HG03558 (cell line): ENCODE measurements around the gene DDAH1.

Experiments
- ATAC-seq: cut with Tn5 transposase; IDR thresholded peaks from one replicate; pipeline ENCODE4 v1.9.1; 2021; ENCODE audit warnings: moderate number of reproducible peaks; ENCODE audit not compliant: unreplicated experiment; ENCODE audit errors: extremely low read depth

Gene DDAH1

DNA sequence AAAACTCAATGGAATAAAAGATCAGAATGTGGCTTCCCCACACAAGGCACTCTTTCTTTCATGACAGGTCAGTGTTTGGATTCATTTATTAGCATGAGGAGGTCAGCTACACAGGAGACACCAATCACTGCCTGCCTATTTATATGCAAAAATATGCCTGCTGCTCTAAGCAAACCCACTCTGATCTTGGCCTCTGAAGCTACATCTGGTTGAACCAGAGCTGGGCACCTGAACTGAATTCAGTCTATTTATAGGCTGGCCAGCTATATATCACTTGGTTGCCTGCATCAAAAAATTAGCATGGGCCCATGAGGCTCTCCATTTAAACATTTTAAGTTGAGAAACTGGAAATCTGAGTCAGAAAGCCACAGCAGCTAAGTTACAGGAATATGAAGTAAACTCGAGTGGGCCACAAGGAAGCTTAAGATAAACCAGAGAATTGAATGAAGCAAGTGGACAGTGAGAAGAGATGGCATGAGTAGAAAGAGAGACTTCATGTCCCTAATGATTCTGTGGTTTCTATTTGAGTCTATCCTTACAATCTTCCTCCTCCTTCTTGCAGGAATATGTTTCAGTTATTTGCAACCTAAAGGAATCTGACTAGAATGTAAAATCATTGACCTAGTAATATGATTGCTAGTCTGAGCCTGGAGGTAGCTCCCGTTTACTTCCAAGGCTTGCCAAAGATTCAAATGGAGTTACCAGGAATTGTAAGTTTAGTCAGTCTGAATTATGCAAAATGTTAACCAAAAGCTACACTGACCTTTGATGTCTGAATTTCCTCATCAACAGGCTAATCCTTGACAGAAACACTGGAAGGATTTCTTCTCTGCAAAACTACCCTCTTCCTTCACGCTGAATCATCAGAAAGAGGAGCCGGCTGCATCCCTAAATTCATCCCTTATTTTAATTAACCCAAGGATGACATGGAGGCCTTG, 17.7 kb downstream of the DDAH1 start:
- no peak for ATAC-seq

GRCh38 chr1:85445906-85446305, 19.1 kb downstream of the DDAH1 start:
- ATAC-seq, result no peak

DNA sequence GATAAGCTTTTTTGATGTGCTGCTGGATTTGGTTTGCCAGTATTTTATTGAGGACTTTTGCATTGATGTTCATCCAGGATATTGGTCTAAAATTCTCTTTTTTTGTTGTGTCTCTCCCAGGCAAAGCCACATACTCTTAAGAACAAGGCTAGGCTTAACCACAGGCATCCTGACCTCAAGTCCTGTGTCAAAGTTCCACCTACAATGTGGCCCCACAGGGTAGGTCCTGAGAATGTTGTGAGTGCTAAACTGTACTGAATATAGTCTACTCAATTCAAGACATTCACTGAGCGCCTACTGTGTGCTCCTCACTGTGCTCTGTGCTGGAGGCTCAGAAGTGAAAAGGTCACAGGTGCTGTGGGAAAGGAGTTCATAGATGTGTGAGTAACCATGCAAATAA, 20.6 kb downstream of the DDAH1 start:
- no peak for ATAC-seq

- ATAC-seq, result no peak
Observed at GRCh38 chr1:85440612-85441011, 24.3 kb downstream of the DDAH1 start.

DNA sequence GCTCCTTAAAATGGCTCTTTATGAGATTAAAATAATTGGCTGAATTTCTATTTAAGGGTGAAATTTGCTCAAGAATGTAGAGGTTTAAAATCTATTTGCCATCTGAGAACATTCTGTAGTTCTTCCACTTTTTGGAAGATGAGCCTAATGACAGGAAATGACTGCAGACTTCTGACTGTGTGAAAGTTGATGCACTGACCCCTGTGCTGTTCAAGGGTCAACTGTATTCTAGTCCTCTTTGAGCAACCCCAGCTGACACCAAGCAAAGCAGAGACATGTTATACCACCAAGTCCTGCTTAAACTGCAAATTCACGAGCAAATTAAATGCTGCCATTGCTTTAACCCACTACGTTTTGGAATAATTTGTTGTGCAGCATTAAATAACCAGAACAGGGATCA, 26.6 kb downstream of the DDAH1 start:
- ATAC-seq, result no peak

DNA sequence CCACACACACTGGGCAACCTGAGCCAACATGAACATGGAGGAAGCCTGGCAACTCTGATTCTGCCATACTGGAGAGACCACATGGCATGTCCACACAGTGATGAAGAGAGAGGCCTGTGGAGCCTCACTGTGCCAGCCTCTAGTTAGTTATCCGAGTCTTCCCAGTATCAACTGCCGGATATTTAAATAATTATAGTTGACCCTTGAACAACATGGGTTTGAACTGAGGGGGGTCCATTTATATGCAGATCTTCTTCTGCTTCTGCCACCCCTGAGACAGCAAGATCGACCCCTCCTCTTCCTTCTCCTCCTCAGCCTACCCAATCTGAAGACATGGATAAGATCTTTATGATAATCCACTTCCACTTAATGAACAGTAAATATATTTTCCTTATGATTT, 27.8 kb downstream of the DDAH1 start:
- ATAC-seq, result no peak

- no peak for ATAC-seq
Observed at GRCh38 chr1:85433096-85433495, 31.9 kb downstream of the DDAH1 start.

GRCh38 chr1:85428471-85429089, 36.4 kb downstream of the DDAH1 start:
- ATAC-seq, result no peak

DNA sequence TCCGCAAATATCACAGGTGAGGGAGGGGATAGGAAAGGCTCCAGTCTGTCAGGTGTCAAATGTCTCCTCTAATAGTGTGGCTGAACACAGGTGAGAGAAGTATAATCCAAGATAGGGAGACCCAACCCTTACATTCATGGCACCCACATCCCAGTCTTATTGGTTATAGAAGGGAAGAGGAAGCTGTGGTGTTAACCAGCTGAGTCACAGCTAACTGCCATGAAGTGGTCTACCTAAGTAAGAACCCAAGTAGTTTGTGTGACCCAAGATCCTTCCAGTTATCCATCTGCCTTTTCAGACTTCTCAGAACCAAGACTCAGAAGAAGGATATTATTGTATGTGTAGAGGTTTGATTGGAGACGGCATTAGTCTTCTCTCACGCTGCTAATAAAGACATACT, 37.1 kb downstream of the DDAH1 start:
- no peak for ATAC-seq

DNA sequence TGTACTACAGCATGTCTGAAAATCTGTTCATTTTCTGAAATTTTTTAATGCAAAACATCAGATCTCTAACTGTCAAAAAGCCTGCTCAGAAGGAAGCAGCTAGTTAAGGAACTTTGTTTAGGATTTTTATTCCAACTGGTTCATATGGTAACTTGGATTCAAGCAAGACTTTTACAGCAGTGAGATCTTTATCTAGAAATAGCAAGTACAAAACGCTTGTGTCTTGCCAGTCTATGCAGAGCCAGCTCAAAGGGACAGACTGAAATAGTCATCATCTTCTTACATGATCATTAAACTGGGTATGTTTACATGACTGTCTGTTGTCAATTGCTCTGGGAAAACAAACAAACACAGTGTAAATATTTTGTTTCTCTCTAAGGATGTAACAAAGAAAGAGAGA, 37.6 kb downstream of the DDAH1 start:
- no peak for ATAC-seq

- no peak for ATAC-seq
Observed at GRCh38 chr1:85421179-85421578, 43.8 kb downstream of the DDAH1 start.

DNA sequence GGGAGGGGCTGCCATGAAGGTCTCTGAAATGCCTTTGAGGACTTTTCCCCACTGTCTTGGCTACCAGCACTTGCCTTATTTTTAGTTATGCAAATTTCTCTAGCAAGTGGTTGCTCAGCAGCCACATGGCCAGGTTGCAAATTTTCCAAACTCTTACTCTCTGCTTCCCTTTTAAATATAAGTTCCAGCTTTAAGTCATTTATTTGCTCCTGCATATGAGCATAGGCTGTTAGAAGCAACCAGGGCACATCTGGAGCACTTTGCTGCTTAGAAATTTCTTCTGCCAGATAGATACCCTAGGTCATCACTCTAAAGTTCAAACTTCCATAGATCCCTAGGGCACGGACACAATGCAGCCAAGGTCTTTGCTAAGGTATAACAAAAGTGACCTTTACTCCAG, 44.8 kb downstream of the DDAH1 start:
- no peak for ATAC-seq

- no peak for ATAC-seq
Observed at GRCh38 chr1:85417876-85418275, 47.1 kb downstream of the DDAH1 start.

GRCh38 chr1:85417017-85417416, 47.9 kb downstream of the DDAH1 start:
- no peak for ATAC-seq

- no peak for ATAC-seq
Observed at GRCh38 chr1:85413169-85413568, 51.8 kb downstream of the DDAH1 start.

- no peak for ATAC-seq
Observed at GRCh38 chr1:85411567-85412305, 53.2 kb downstream of the DDAH1 start.

GRCh38 chr1:85409516-85409915, 55.4 kb downstream of the DDAH1 start:
- no peak for ATAC-seq

DNA sequence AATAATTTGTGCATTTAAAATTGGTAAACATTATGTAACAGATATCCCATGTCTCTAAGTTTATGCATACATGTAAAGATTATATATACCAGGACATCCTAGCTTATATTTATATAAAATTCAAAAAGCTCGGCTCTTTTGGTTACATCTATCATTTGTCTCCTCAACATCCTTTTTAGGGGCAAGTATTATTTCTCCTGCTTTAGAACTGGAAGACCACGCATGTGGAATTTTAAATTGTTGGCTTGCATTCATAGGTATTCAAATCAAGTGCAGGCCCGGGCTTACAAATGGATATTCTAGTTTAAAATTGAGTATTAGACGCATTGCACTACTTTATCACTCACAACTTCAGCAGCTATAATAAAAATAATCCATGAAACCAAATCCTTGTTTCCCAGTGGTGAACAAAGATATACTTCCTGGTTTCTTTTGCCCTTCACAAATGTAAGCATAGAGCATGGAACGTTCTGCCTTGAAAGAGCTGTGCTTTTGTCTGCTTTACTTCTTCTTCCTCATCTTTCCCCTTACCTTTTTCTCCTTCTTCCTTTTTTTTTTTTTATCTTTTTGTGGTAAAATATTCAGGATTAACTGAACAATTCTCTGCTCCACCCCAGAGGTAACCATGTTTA, 57.1 kb downstream of the DDAH1 start:
- ATAC-seq, result no peak

- ATAC-seq, result no peak
Observed at GRCh38 chr1:85406887-85407533, 57.9 kb downstream of the DDAH1 start.

GRCh38 chr1:85406081-85406480, 58.9 kb downstream of the DDAH1 start:
- no peak for ATAC-seq
